B cell (primary cell): Measurements from ENCODE around the gene CHD6.

Experiments used
- CTCF ChIP-seq: fragments of 200-600 bp; IDR thresholded peaks from one replicate; pipeline ENCODE4 v1.8.0; 2022; ENCODE audit warnings: antibody characterized with exemption, mild to moderate bottlenecking
- EZH2 ChIP-seq: IDR thresholded peaks from 2 replicates; pipeline ENCODE4 v1.6.1; 2012; ENCODE audit warnings: borderline replicate concordance, low read depth, mild to moderate bottlenecking, moderate library complexity, low read length; ENCODE audit not compliant: insufficient read depth, poor library complexity, severe bottlenecking

- TF ChIP-seq CTCF (no peak), EZH2 (no peak)
Observed at GRCh38 chr20:41526327-41526726, 91.8 kb downstream of the CHD6 start.
